ES-I3 (cell line): ENCODE measurements around the gene TMCO4.

Experiments
- H3K36me3 ChIP-seq: 2 replicates; pipeline ENCODE4 v1.6.1; 2013; ENCODE audit warnings: mild to moderate bottlenecking, low read length, control low read depth, moderate library complexity; ENCODE audit not compliant: insufficient read depth
- H3K4me1 ChIP-seq: 2 replicates; pipeline ENCODE4 v1.6.1; 2013; ENCODE audit warnings: mild to moderate bottlenecking, control low read depth, low read length; ENCODE audit not compliant: insufficient read depth
- H3K9ac ChIP-seq: 2 replicates; pipeline ENCODE4 v1.6.1; 2013; ENCODE audit warnings: low read depth, mild to moderate bottlenecking, low read length, moderate library complexity
- H3K9me3 ChIP-seq: 2 replicates; pipeline ENCODE4 v1.6.1; 2013; ENCODE audit warnings: mild to moderate bottlenecking, low read length, moderate library complexity; ENCODE audit not compliant: control insufficient read depth, insufficient read depth

The TMCO4 gene

DNA sequence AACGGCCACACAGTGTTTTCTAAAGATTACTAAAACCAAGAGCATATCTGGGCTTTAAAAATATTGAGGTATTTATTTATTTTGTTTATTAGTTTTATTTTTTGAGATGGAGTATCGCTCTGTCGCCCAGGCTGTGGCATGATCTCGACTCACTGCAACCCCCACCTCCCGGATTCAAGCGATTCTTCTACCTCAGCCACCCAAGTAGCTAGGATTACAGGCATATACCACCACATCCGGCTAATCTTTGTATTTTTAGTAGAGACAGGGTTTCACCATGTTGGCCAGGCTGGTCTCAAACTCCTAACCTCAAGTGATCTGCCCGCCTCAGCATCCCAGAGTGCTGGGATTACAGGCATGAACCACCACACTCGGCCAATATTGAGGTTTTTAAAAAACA lies 23.9 kb downstream of the TMCO4 start:
- Histone ChIP-seq H3K9me3 (no peaks in the 10 kb centered on the region), H3K36me3 (no peaks in the 10 kb centered on the region), H3K4me1 (no peaks in the 10 kb centered on the region; the same call in 1 of the 2 replicates), H3K9ac (no peak overlapping the region)

DNA sequence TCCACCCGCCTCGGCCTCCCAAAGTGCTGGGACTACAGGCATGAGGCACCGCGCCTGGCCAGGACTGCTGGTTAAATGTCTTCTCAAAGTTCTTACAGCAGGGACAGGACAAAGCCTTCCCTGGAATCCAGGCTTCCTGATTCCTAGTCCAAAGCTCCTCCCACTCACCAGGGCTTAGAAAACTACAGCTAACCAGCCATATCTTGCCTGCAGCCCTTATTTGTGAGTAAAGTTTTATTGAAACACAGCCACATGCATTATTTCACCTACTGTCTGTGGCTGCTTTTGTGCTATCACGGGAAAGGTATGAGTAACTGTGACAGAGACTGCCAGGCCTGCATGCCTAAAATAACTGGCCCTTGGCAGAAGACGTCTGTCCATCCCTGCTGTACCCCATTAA lies 24.4 kb downstream of the TMCO4 start:
- Histone ChIP-seq H3K36me3 (no peaks in the 10 kb centered on the region), H3K4me1 (no peaks in the 10 kb centered on the region; the same call in 1 of the 2 replicates), H3K9me3 (no peaks in the 10 kb centered on the region), H3K9ac (no peak overlapping the region)

DNA sequence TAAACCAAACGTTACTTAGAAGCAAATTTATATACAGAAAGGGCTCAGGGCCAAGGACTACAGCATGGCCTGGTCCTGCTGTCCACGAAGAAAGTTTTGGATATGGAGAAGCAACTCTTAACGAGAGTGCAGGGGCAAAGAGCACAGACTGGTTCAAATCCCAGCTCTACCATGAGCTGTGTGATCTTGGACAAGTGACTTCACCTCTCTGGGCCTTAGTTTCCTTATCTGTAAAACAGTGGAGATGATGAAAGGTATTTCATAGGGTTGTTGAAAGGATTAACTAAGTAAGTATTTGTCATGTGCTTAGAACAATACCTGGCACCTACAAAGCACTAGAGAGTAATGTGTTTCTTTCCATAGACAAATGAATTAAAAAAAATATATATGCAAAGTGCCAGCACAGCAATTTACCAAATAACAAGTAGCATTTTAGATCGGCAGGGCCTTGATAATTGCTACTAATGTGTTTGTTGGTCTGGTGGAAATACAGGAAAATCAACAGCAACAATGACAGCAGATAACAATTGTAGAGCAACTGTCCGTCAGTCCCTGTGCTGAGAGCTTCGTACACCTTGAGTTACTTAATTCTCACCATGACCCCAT lies 25.4 kb downstream of the TMCO4 start:
- peaks cover 7% of the 10 kb centered on the region; the same call in 1 of the 2 replicates for H3K4me1 ChIP-seq
- no peaks in the 10 kb centered on the region for H3K9me3 ChIP-seq
- no peak overlapping the region for H3K9ac ChIP-seq
- no peaks in the 10 kb centered on the region for H3K36me3 ChIP-seq

DNA sequence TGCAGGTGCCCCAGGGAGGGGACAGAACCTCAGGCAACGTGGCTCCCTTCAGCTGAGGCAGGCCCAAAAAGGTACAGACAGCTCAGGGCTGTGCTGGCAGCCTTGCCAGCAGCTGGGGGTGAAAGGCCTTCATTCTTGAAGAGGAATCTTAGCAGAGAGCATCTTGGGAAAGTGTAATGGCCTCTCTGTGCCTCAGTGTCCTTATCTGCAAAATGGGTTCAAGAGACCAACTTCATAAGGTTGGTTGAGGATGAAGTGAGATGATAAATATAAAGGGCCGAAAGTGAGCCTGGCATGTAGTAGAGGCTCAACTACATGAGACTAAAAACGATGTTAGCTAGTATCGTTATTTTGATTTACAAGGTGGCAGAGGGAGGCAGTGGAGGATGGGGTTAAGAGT lies 26.2 kb downstream of the TMCO4 start:
- Histone ChIP-seq H3K36me3 (no peaks in the 10 kb centered on the region), H3K4me1 (peaks cover 15% of the 10 kb centered on the region; the same call in 1 of the 2 replicates), H3K9ac (no peak overlapping the region), H3K9me3 (no peaks in the 10 kb centered on the region)

DNA sequence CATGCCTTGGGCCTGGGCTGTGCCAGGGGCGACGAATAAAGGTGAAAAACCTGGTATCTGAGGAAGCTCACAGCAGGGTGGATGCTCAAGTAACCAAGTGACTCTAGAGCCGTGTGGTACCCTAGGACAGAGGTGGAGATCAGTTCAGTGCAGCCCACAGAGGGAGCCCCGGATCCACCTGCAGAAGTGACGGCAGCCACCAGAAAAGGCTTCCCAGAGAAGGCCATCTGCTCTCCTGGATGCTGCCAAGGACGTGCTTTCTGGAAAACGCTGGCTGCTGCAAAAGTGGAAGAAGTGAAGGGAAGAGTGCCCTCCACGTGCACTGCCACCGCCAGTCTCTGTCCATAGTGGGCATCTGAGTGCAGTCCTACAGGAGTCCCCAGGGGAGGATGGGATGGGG lies 27.7 kb downstream of the TMCO4 start:
- Histone ChIP-seq H3K9ac (no peak overlapping the region), H3K9me3 (no peaks in the 10 kb centered on the region), H3K4me1 (peaks cover 20% of the 10 kb centered on the region; the same call in 1 of the 2 replicates), H3K36me3 (no peaks in the 10 kb centered on the region)

DNA sequence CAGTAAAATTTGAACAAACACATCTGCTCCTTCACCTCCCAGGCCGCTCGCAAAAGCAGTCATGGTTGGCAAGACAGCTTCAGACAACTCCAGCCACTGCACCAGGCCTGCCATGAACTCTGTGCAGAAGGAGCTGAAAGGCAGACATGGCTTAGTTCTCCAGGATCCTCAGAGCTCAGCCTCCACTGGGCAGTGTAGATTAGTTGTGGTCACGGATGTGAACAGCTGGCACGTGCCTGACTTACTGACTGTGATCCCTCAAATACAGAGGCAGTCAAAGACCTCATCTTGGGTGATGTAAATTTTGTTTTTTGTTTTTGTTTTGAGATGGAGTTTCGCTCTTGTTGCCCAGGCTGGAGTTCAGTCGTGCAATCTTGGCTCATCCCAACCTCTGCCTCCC lies 28.4 kb downstream of the TMCO4 start:
- H3K36me3 ChIP-seq = no peaks in the 10 kb centered on the region
- no peak overlapping the region for H3K9ac ChIP-seq
- H3K9me3 ChIP-seq = no peaks in the 10 kb centered on the region
- H3K4me1 ChIP-seq = peaks cover 21% of the 10 kb centered on the region

DNA sequence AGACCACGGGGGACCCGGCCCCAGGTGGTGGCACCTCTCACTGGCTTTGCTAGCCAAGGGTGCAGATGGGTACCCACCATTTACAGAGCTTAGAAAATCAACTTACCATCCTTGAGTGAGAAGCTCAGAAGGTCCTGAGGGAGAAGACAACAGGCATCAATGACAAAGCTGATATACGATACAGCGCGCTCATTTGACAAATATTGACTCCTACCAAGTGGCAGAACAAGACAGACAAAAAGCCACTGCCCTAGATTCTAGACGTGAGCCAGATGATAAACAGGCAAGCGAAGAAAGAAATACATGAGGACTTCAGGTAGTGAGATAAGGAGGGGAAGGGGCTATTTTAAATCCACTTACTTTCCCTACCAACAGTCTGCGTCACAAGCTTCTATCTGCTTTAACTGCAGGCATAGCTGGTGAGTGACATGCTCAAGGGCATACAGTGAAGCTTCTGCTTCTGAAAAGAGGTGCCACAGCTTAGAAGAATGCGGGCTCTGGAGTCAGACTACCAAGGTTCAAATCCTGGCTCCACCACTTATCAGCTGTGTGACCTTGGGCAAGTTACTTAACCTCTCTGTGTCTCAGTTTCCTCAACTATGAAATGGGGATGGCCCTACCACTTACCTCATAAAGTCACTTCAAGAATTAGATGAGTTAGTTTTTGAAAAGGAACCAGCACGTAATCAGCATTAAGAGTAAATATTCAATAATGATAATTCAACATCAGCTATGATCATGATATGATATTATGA lies 29.1 kb downstream of the TMCO4 start:
- H3K4me1 ChIP-seq = peaks cover 29% of the 10 kb centered on the region
- no peak overlapping the region for H3K9ac ChIP-seq
- H3K36me3 ChIP-seq = no peaks in the 10 kb centered on the region
- H3K9me3 ChIP-seq = no peaks in the 10 kb centered on the region

DNA sequence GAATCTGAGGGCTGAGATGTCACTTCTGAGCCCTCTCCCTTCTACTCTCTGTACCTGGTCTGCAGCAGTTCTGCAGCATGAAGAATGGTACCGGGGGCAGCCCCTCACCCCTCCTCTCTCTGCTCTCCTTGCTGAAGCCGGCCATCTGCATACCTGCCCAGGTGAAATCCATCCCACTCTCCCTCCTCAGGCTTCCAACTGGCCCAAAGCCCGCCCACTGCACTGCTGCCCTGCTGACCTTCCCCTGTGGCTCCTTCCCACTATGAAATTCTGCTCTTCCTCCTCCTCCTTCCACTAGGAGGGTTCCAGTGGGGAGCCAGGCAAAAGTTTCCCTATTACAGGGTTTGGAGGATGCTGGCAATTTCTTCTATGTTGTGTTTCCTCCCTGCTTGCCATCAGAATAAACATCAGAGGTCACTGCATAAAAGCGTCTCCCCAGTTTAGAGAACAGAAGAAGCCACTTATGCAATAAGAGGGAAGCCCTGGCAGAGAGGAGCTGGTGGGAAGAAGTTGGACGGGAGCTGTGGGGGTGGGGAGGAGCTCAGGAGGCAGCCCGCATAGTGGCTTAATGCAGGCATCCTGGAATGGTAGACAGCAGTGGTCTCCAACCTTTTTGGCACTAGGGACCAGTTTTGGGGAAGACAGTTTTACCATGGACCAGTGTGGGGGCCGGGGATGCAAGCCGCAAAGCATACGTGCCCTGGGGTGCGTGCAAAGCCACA lies 30.3 kb downstream of the TMCO4 start:
- no peak overlapping the region for H3K9ac ChIP-seq
- H3K36me3 ChIP-seq = no peaks in the 10 kb centered on the region
- no peaks in the 10 kb centered on the region for H3K9me3 ChIP-seq
- H3K4me1 ChIP-seq = peaks cover 38% of the 10 kb centered on the region

DNA sequence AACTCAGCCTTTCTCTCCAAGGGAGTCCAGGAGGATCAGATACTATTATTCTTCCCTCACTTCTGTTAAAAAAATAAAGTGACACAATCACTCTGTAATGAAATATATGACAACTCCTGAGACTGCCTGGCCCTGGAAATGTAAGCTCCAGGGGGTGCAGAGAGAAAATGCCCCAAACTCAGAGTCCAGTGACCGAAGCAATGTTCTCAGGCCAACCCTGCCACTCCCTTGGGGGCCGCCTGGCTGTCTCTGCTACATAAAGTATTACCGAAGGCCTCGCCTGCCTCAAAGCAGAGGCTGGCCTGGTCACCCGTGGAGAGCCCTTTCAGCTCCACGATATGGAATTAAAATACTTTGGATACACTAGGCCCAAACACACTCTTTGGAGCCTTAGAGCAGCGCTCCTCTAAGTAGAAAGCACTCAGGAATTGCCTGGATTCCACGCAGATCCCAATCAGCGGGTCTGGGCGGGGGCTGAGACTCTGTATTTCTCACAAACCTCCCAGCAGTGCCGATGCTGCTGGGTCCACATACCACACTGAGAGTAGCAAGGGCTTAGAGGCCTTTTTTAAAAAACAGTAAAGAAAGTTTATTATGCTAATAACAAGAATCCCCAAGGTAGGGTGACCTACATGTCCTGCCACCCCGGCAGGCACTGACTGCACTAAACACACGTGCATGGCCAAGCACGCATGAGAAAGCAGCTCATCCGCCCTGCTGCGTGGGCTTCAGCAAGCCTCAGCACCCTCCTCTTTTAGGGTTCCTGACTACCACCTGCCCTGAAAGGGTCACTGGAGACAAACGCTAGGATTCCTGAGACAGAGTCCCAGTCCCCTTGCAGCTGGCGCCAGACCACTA lies 31.1 kb downstream of the TMCO4 start:
- no peaks in the 10 kb centered on the region for H3K9me3 ChIP-seq
- H3K4me1 ChIP-seq = peaks cover 38% of the 10 kb centered on the region
- H3K36me3 ChIP-seq = no peaks in the 10 kb centered on the region
- no peak overlapping the region for H3K9ac ChIP-seq

DNA sequence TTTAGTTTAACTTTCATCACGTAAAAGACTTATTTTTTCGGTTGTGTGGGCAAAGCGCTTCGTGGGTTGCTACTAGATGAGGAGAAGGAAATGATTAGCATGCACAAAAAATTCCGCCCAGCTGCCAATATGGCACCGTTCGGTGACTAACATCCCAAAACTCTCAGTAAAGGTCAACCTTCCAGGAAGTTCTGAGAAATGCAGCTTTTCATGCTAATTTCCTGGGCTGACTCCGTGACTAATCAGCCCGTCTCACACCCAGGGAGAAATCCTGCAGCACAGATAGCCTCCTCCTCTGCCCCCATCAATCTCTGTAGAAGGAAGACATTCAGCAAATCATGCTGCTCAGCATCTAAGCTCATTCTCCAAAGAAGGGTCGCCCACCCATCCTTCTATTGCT lies 34.1 kb downstream of the TMCO4 start:
- H3K36me3 ChIP-seq = no peaks in the 10 kb centered on the region
- H3K9me3 ChIP-seq = no peaks in the 10 kb centered on the region
- H3K4me1 ChIP-seq = peaks cover 38% of the 10 kb centered on the region
- no peak overlapping the region for H3K9ac ChIP-seq

DNA sequence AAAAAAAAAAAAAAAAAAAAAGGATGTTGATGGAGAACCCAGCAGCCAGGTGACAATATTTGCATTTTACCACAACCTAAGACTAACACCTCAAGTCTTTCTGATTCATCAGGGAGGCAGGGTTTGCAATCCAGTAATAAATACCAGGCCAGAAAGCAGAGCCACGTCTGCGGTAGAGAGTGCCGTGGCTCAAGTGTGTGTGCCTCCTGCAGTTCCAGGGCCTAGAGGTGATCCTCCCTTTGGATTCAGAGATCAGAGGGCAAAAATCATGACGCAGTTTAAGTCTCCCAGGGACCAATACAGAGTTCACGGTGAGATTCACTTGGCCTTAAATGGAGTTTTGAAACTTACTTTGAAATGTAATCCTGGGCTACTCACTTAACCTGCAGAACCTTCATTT lies 34.9 kb downstream of the TMCO4 start:
- Histone ChIP-seq H3K9ac (no peak overlapping the region), H3K4me1 (peaks cover 37% of the 10 kb centered on the region), H3K9me3 (no peaks in the 10 kb centered on the region), H3K36me3 (no peaks in the 10 kb centered on the region)

DNA sequence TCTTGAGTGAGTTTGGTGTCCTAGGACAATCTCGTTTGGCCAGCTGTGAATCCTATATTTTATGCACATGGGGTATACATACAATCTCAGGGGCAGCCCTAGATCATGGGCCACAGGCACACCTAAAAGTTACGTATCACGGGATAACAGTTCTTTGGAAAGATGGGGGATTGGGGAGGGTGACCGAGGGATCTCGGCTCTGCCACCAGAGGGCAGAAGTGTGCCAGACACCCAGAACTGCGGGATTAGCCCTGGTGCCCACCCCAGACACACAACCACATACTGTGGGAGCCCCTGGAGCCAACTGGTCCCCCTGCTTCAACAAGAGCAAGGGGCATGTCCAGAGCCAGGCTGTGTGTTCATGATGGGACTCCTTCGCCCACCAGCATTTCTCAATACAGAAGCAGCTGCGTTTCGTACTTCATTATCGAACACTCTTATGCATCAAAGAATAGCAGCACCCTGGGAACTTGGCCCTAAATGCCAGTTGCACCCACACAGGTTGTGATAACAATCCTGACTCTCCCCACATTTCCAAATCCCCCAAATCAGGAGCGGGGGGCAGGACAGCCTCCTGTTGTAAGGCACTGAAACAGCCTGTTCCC lies 37.4 kb downstream of the TMCO4 start:
- Histone ChIP-seq H3K4me1 (peaks cover 18% of the 10 kb centered on the region), H3K9ac (no peak overlapping the region), H3K9me3 (no peaks in the 10 kb centered on the region), H3K36me3 (no peaks in the 10 kb centered on the region)

DNA sequence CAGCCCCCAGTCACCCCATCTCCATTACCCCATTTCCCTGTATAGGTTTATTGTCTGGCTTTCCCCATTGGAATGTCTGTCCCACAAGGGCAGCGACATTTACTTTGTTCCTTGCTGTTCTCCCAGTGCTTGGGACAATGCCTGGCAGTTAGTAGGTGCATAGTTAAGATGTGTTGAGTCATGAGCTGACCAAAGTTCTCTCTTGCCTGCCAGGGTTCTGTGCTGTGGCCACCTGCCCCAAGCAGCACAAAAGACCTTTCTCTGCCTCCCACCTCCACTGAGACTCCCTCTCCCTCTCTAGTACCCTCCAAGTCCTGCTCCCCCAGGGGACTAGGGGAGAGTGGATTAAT lies 40.0 kb downstream of the TMCO4 start:
- Histone ChIP-seq H3K9ac (no peak overlapping the region), H3K9me3 (no peaks in the 10 kb centered on the region), H3K4me1 (peaks cover under 1% of the 10 kb centered on the region; the same call in 1 of the 2 replicates), H3K36me3 (no peaks in the 10 kb centered on the region)
